Measurements from ENCODE around the gene SEC63. TPM values are rescaled to one million over a fixed set of nuclear protein-coding genes. Genes with fewer than 3 reads are reported as not detected.
A peak's percentile ranks its signal among the peaks of the same experiment; 100 is the strongest.

SEC63 gene
- total RNA-seq, 1 donor from 2014 or later: 154 TPM

GRCh38 chr6:107977283-107977682, 19.3 kb upstream of the SEC63 start:
- Mint-ChIP-seq H3K27ac (no peak overlapping the region), H3K4me1 (peaks cover 52% of the 10 kb centered on the region), H3K27me3 (ENCODE audit: low read depth) (no peaks in the 10 kb centered on the region), H3K36me3 (no peaks in the 10 kb centered on the region), H3K9me3 (no peaks in the 10 kb centered on the region), H3K4me3 (no peak overlapping the region)
- peak; percentile 47 for TF ChIP-seq CTCF (IDR thresholded peaks at IDR 0.05; ENCODE audit: unreplicated experiment)
- no peak for DNase-seq (ENCODE audit: low spot score in 2 of 2, unreplicated experiment in 2 of 2)

DNA sequence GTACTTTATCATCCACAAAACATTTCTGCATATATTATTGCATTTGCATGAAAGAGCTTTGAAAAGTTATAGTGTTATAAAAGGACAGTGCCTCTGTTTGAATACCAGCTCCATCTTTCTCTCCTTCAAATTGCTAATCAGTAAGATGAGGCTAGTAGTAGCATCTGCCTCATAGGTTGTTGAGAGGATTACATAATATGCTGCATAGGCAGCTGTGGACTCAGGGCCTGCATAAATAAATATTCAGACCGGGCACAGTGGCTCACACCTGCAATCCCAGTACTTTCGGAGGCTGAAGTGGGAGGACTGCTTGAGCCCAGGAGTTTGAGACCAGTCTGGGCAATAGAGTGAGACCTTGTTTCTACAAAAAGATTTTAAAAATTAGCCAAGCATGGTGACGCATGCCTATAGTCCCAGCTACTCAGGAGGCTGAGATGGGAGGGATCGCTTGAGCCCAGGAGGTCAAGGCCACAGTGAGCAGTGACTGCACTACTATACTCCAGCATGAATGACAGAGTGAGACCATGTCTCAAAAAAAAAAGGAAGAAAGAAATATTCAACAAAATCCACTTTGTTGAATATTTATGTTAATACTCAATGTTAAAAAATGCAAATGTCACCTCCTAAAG, 18.3 kb upstream of the SEC63 start:
- Mint-ChIP-seq H3K4me3 (no peak overlapping the region), H3K27ac (peak overlapping the region; percentile 34), H3K4me1 (peaks cover 49% of the 10 kb centered on the region), H3K9me3 (no peaks in the 10 kb centered on the region), H3K36me3 (no peaks in the 10 kb centered on the region), H3K27me3 (ENCODE audit: low read depth) (no peaks in the 10 kb centered on the region)
- DNase-seq (ENCODE audit: low spot score in 2 of 2, unreplicated experiment in 2 of 2): no peak
- TF ChIP-seq CTCF (IDR thresholded peaks at IDR 0.05; ENCODE audit: unreplicated experiment): no peak

DNA sequence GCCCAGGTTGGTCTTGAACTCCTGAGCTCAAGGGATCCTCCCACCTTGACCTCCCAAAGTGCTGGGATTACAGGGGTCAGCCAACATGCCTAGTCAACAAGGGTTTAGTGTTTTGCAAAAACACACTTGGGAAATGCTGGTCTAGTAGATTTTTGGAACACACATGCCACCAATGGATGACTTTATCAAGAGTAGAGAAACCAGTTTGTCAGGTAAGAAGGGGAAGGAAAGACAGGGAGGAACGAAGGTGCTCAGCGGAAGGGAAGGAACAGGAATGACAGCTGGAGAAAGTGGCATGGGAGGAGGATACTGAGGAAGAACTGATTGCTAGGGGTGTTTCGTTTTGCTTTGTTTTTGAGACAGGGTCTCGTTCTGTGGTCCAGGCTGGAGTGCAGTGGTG, 15.6 kb upstream of the SEC63 start:
- H3K36me3 Mint-ChIP-seq: no peaks in the 10 kb centered on the region
- peak overlapping the region; percentile 83 for H3K27ac Mint-ChIP-seq
- DNase-seq (ENCODE audit: low spot score in 2 of 2, unreplicated experiment in 2 of 2): no peak
- peaks cover 32% of the 10 kb centered on the region for H3K4me1 Mint-ChIP-seq
- no peak for TF ChIP-seq CTCF (IDR thresholded peaks at IDR 0.05; ENCODE audit: unreplicated experiment)
- no peak overlapping the region for H3K4me3 Mint-ChIP-seq
- no peaks in the 10 kb centered on the region for H3K27me3 Mint-ChIP-seq (ENCODE audit: low read depth)
- H3K9me3 Mint-ChIP-seq: no peaks in the 10 kb centered on the region

- no peak for DNase-seq (ENCODE audit: low spot score in 2 of 2, unreplicated experiment in 2 of 2)
- TF ChIP-seq CTCF (IDR thresholded peaks at IDR 0.05; ENCODE audit: unreplicated experiment): no peak
- H3K4me3 Mint-ChIP-seq: no peak overlapping the region
These were observed 14.5 kb upstream of the SEC63 start for GRCh38 chr6:107972413-107973096.

GRCh38 chr6:107971181-107971580, 13.2 kb upstream of the SEC63 start:
- Mint-ChIP-seq H3K27me3 (ENCODE audit: low read depth) (no peaks in the 10 kb centered on the region), H3K9me3 (no peaks in the 10 kb centered on the region), H3K4me1 (peaks cover 33% of the 10 kb centered on the region), H3K4me3 (no peak overlapping the region), H3K27ac (no peak overlapping the region), H3K36me3 (no peaks in the 10 kb centered on the region)
- no peak for DNase-seq (ENCODE audit: low spot score in 2 of 2, unreplicated experiment in 2 of 2)
- no peak for TF ChIP-seq CTCF (IDR thresholded peaks at IDR 0.05; ENCODE audit: unreplicated experiment)

More at GRCh38 chr6:107972413-107973096, 14.5 kb upstream of the SEC63 start:
- H3K27me3 Mint-ChIP-seq (ENCODE audit: low read depth): no peaks in the 10 kb centered on the region
- H3K4me1 Mint-ChIP-seq: peaks cover 30% of the 10 kb centered on the region
- peak overlapping the region; percentile 91 for H3K27ac Mint-ChIP-seq
- H3K9me3 Mint-ChIP-seq: no peaks in the 10 kb centered on the region
- H3K36me3 Mint-ChIP-seq: no peaks in the 10 kb centered on the region

Data from mesothelial cell of epicardium (in vitro differentiated cells).